Glutamatergic neuron (in vitro differentiated cells): ENCODE data around the gene CELF2. TPM values are rescaled to one million over a fixed set of nuclear protein-coding genes. Genes with fewer than 3 reads are reported as not detected.

Source experiments
- DNase-seq: peaks from one replicate; pipeline ENCODE4 v3.0.0; 2022
- H3K27ac Mint-ChIP-seq: one replicate; pipeline ENCODE4 v1.8.0; 2020; ENCODE audit warnings: mild to moderate bottlenecking, mixed read lengths, inconsistent platforms; ENCODE audit not compliant: unreplicated experiment
- H3K27me3 Mint-ChIP-seq: one replicate; pipeline ENCODE4 v1.8.0; 2020; ENCODE audit warnings: mild to moderate bottlenecking, moderate library complexity, mixed read lengths, inconsistent platforms; ENCODE audit not compliant: unreplicated experiment
- H3K36me3 Mint-ChIP-seq: one replicate; pipeline ENCODE4 v1.8.0; 2020; ENCODE audit warnings: mild to moderate bottlenecking, mixed read lengths, inconsistent platforms; ENCODE audit not compliant: unreplicated experiment
- H3K4me1 Mint-ChIP-seq: one replicate; pipeline ENCODE4 v1.8.0; 2020; ENCODE audit warnings: mild to moderate bottlenecking, low read depth, mixed read lengths, inconsistent platforms; ENCODE audit not compliant: unreplicated experiment
- H3K4me3 Mint-ChIP-seq: one replicate; pipeline ENCODE4 v1.8.0; 2020; ENCODE audit warnings: mild to moderate bottlenecking, mixed read lengths, inconsistent platforms; ENCODE audit not compliant: unreplicated experiment
- H3K9me3 Mint-ChIP-seq: one replicate; pipeline ENCODE4 v1.8.0; 2020; ENCODE audit warnings: mild to moderate bottlenecking, moderate library complexity, mixed read lengths, inconsistent platforms; ENCODE audit not compliant: unreplicated experiment
- CTCF ChIP-seq: fragments of 200-600 bp; sonication (generic); IDR thresholded peaks from one replicate; pipeline ENCODE4 v1.5.0; 2021; ENCODE audit not compliant: partially characterized antibody, unreplicated experiment
- total RNA-seq: library from RNA; stranded (reverse); fragmentation: NEBNext Ultra II Directional; extraction: Animal tissue kit (Norgen Biotek cat#: 25700); gene quantifications from one replicate; pipeline ENCODE4 v1.2.1, GENCODE V29; 2021; ENCODE audit not compliant: unreplicated experiment

CELF2 gene
- total RNA-seq, 1 donor from 2014 or later, result 47.4 TPM

GRCh38 chr10:11319990-11320602 is 302.4 kb downstream of the CELF2 start:
- H3K9me3 Mint-ChIP-seq, result no peaks in the 10 kb centered on the region
- no peak for DNase-seq
- no peak overlapping the region for H3K4me3 Mint-ChIP-seq
- H3K27ac Mint-ChIP-seq, result no peak overlapping the region
- peaks cover 23% of the 10 kb centered on the region for H3K36me3 Mint-ChIP-seq
- H3K4me1 Mint-ChIP-seq, result peaks cover 4% of the 10 kb centered on the region
- no peak for TF ChIP-seq CTCF
- peaks cover 9% of the 10 kb centered on the region for H3K27me3 Mint-ChIP-seq

DNA sequence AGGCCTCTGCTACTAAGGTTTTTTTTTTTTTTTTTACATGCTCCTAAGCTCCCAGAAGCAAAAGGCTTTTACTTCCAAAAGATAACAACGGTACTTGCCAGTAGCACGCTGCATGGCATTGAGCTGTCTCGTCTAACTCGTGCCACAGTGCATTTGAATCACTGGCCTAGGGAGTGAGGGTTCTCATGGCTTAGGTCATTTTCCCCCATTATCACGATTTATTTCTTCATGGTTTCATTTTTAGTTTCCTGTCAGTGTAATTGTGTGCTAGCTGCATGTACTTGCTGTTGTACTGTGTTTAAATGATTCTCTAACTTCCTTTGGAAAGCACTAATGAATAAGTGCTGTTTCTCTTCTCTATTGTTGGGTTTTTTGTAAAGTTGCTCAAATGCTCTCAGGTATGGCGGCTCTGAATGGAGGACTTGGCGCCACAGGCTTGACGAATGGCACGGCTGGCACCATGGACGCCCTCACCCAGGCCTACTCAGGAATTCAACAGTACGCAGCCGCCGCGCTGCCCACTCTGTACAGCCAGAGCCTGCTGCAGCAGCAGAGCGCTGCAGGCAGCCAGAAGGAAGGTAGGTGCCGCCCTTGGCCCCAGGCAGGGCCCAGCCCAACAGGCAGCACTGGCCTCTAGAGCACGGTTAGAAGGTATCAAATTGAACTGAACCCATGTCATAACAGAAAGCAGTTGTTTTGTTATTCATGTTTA is 303.3 kb downstream of the CELF2 start:
- H3K36me3 Mint-ChIP-seq, result peaks cover 20% of the 10 kb centered on the region
- no peak for TF ChIP-seq CTCF
- H3K4me1 Mint-ChIP-seq, result peaks cover 4% of the 10 kb centered on the region
- no peak overlapping the region for H3K27ac Mint-ChIP-seq
- DNase-seq, result no peak
- H3K9me3 Mint-ChIP-seq, result no peaks in the 10 kb centered on the region
- H3K4me3 Mint-ChIP-seq, result no peak overlapping the region
- peaks cover 7% of the 10 kb centered on the region for H3K27me3 Mint-ChIP-seq

GRCh38 chr10:11322698-11323097 is 305.0 kb downstream of the CELF2 start:
- Mint-ChIP-seq H3K9me3 (peaks cover 2% of the 10 kb centered on the region), H3K27ac (no peak overlapping the region), H3K36me3 (peaks cover 19% of the 10 kb centered on the region), H3K4me1 (peaks cover 12% of the 10 kb centered on the region), H3K27me3 (peaks cover 8% of the 10 kb centered on the region), H3K4me3 (no peak overlapping the region)
- DNase-seq, result no peak
- TF ChIP-seq CTCF, result no peak

DNA sequence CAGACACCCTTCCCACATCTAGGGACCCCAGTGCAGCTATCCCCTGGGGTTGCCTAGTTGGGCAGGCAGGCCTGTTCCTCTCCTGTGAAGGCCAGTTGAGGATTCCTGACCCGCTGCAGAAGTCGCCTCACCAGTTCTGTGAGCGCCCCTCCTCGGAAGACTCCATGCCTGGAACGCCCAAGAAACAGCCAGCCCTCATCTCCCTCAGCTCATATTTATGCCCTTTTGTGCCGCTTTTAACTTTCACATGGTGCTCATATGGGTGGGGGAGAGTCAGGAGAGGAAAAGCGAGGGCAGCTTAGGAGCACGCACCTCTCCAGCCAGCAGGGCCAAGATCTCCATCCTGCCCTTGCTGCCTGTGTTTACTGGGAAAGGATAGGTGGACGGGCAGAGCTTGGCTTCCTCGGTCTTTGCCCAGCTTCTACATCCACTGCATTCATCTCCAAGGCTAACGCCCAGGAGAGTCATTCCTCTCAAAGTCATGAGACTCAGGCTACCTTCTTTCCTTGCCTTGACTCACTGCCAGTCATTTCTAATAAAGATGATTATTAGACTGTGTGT is 307.2 kb downstream of the CELF2 start:
- peaks cover 4% of the 10 kb centered on the region for H3K27me3 Mint-ChIP-seq
- no peak overlapping the region for H3K4me3 Mint-ChIP-seq
- H3K9me3 Mint-ChIP-seq, result peaks cover 5% of the 10 kb centered on the region
- H3K27ac Mint-ChIP-seq, result no peak overlapping the region
- no peak for TF ChIP-seq CTCF
- peaks cover 14% of the 10 kb centered on the region for H3K4me1 Mint-ChIP-seq
- no peak for DNase-seq
- H3K36me3 Mint-ChIP-seq, result peaks cover 2% of the 10 kb centered on the region

DNA sequence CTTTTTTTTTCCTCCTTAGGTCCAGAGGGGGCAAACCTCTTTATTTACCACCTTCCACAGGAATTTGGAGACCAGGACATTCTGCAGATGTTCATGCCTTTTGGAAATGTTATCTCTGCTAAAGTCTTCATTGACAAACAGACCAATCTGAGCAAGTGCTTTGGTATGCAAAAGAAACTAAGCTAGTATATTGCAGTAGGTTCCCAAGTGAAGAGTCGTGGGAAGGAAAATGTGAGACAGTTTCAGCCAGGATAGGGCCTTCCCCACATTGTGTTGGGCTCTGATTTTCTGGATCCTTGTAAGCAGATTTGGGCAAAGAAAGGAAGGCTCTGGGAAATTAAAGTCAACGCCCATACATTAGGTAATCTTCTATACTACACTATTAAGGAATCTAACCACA is 308.1 kb downstream of the CELF2 start:
- no peak for DNase-seq
- Mint-ChIP-seq H3K9me3 (peaks cover 5% of the 10 kb centered on the region), H3K27ac (no peak overlapping the region), H3K27me3 (peaks cover 4% of the 10 kb centered on the region), H3K4me1 (peaks cover 21% of the 10 kb centered on the region), H3K36me3 (no peaks in the 10 kb centered on the region), H3K4me3 (no peak overlapping the region)
- no peak for TF ChIP-seq CTCF
